ENCODE results near the gene RNF34. TPM values are rescaled to one million over a fixed set of nuclear protein-coding genes. Genes with fewer than 3 reads are reported as not detected.

RNF34 gene
- total RNA-seq, 1 experiment from 2014 or later: 66.4 TPM

GRCh38 chr12:121455766-121456420, 56.0 kb downstream of the RNF34 start:
- no peak overlapping the region for H3K14ac ChIP-seq (ENCODE audit: insufficient read depth, low read length)
- no peak overlapping the region for H2AFZ ChIP-seq (ENCODE audit: low read length)
- no peaks in the 10 kb centered on the region for H3K27me3 ChIP-seq (ENCODE audit: insufficient read depth, low read length)
- no peak overlapping the region for H4K8ac ChIP-seq (replicated peaks; ENCODE audit: insufficient read length, low read depth, low read length)
- H3K18ac ChIP-seq (ENCODE audit: insufficient read length, low read depth, low read length): no peak overlapping the region
- H3K27ac Mint-ChIP-seq: peak overlapping the region; percentile 21 to 85 (median 81); a peak in 6 of 7 replicates
- H2BK20ac ChIP-seq (ENCODE audit: low read depth, low read length, poor library complexity, severe bottlenecking): no peak overlapping the region
- H3K23me2 ChIP-seq (ENCODE audit: insufficient read length, low read depth, low read length, poor library complexity, severe bottlenecking): no peaks in the 10 kb centered on the region
- no peak overlapping the region for H3K4me2 ChIP-seq (ENCODE audit: insufficient read depth, insufficient read length, low read length)
- no peaks in the 10 kb centered on the region for H3K27me3 Mint-ChIP-seq (ENCODE audit: low read depth)
- H3K4me1 Mint-ChIP-seq: peaks cover 11 to 16% of the 10 kb centered on the region in 2 experiments; a peak in 3 of 4 replicates
- H3K4ac ChIP-seq (ENCODE audit: low read depth, low read length): no peak overlapping the region
- no peak overlapping the region for H3K27ac ChIP-seq (ENCODE audit: insufficient read length, low read depth, low read length)
- peaks cover 13% of the 10 kb centered on the region; the same call in 1 of the 2 replicates for H3K79me2 ChIP-seq (ENCODE audit: insufficient read depth, low read length)
- peaks cover 12% of the 10 kb centered on the region for H3K79me1 ChIP-seq (ENCODE audit: insufficient read depth, low read depth, low read length, poor library complexity, severe bottlenecking)
- H2BK5ac ChIP-seq (ENCODE audit: insufficient read length, low read length): no peak overlapping the region
- no peak for DNase-seq
- no peak for TF ChIP-seq CTCF (conservative IDR thresholded peaks at IDR 0.05)
- no peaks in the 10 kb centered on the region for H3K4me1 ChIP-seq (ENCODE audit: insufficient read depth, low read length)
- peaks cover 0 to 2% of the 10 kb centered on the region in 2 experiments; a peak in 1 of 5 replicates for H3K9me3 Mint-ChIP-seq
- no peak overlapping the region for H2BK120ac ChIP-seq (ENCODE audit: low read depth, low read length, poor library complexity, severe bottlenecking)
- no peak overlapping the region for H4K91ac ChIP-seq (ENCODE audit: insufficient read length, low read depth, low read length)
- H3K4me3 Mint-ChIP-seq: no peak overlapping the region
- H4K20me1 ChIP-seq (ENCODE audit: control insufficient read depth, insufficient read depth, insufficient read length): no peaks in the 10 kb centered on the region
- H2AK5ac ChIP-seq (ENCODE audit: insufficient read length, low read length): no peak overlapping the region
- H2BK15ac ChIP-seq (ENCODE audit: low read depth, low read length): no peak overlapping the region
- H3K9me3 ChIP-seq (ENCODE audit: control insufficient read depth, low read depth, low read length): no peaks in the 10 kb centered on the region
- no peak overlapping the region for H3K56ac ChIP-seq (ENCODE audit: insufficient read length, low read depth, low read length)
- no peak overlapping the region for H3K23ac ChIP-seq (ENCODE audit: insufficient read length, low read depth, low read length)
- H3K9ac ChIP-seq (ENCODE audit: extremely low read depth, insufficient read length, low read length): no peak overlapping the region
- no peak overlapping the region for H4K5ac ChIP-seq (ENCODE audit: insufficient read length, low read depth, low read length)
- H3K36me3 Mint-ChIP-seq (ENCODE audit: insufficient read depth in 1 of 3, low read depth in 3 of 3): peaks cover 17 to 38% (median 20%) of the 10 kb centered on the region in 3 experiments; a peak in 6 of 7 replicates
- H3T11ph ChIP-seq (ENCODE audit: low read length): no peak overlapping the region
- no CpG with 5 or more reads among the region's 23 CpGs for WGBS (ENCODE audit: extremely low coverage, insufficient read length, low lambda C conversion rate)
- H2BK12ac ChIP-seq (ENCODE audit: insufficient read length, low read depth, low read length): no peak overlapping the region

All from H9 (cell line).